ENCODE data around the gene SSBP4. TPM values are rescaled to one million over a fixed set of nuclear protein-coding genes. Genes with fewer than 3 reads are reported as not detected.

The SSBP4 gene
- total and polyA plus RNA-seq, 2 of the 8 experiments (the other 6 are each of a cell fraction or from before 2014, with no cell fraction given), result 26.4 to 33.7 TPM

- no peak for TF ChIP-seq YY1 (IDR thresholded peaks at IDR 0.05; ENCODE audit: low read depth, low read length)
- no peak for TF ChIP-seq SAP30 (IDR thresholded peaks at IDR 0.05; ENCODE audit: insufficient read depth, insufficient replicate concordance, low read length)
- TF ChIP-seq E2F6 (IDR thresholded peaks at IDR 0.05), result no peak
Observed at GRCh38 chr19:18446145-18446810, 27.1 kb downstream of the SSBP4 start (continued).

Measured in H1 (cell line).